Endothelial cell of umbilical vein (primary cell): ENCODE measurements around the gene NOD2. TPM values are rescaled to one million over a fixed set of nuclear protein-coding genes. Genes with fewer than 3 reads are reported as not detected.

Source experiments
- BruUV-seq: library from RNA; stranded (reverse); fragments of 400-500 nt; replicated peaks from 2 replicates; lab custom pipeline; 2021; lab: Mats Ljungman, UMichigan
- CTCF ChIA-PET: fragments of 300-600, 350-600 bp; sonication (Branson Sonifier 250); formaldehyde crosslinking; loops from one replicate; lab custom pipeline; 2021; ENCODE audit warnings: antibody characterized with exemption, inconsistent platforms; lab: Charles Lee
- POLR2A ChIA-PET: fragments of 300-600, 350-600 bp; sonication (Branson Sonifier 250); formaldehyde crosslinking; loops from one replicate; lab custom pipeline; 2021; ENCODE audit warnings: antibody characterized with exemption, inconsistent platforms; lab: Charles Lee
- DNase-seq: peaks from one replicate; pipeline ENCODE4 v3.0.0-alpha.2; 2011; ENCODE audit warnings: low read depth, low spot score
- FAIRE-seq: peaks from 2 replicates; lab custom pipeline; 2011; peaks lifted over from hg19 to GRCh38; lab: Jason Lieb, UNC
- H2AFZ ChIP-seq: 2 replicates; pipeline ENCODE4 v1.6.0; 2012; ENCODE audit warnings: low read depth, low read length, control low read depth, inconsistent platforms
- H3K27ac ChIP-seq: 2 replicates; pipeline ENCODE4 v1.5.1; 2011; ENCODE audit warnings: low read depth, mild to moderate bottlenecking, control low read depth, low read length, moderate library complexity; ENCODE audit not compliant: insufficient read depth
- H3K27me3 ChIP-seq, 2 experiments: 2 replicates each; pipeline versions ENCODE4 v1.6.0 to v1.6.1; 2011; ENCODE audit warnings: low read length in 2 of 2, mixed read lengths in 1 of 2; ENCODE audit not compliant: control insufficient read depth in 2 of 2, insufficient read depth in 2 of 2
- H3K36me3 ChIP-seq, 2 experiments: 2 replicates in 1 of 2; 3 replicates in 1 of 2; pipeline ENCODE4 v1.5.1; 2011; ENCODE audit warnings: low read length in 2 of 2, mild to moderate bottlenecking in 1 of 2, moderate library complexity in 1 of 2; ENCODE audit not compliant: control insufficient read depth in 2 of 2, insufficient read depth in 2 of 2; ENCODE audit errors: extremely low read depth in 1 of 2
- H3K4me1 ChIP-seq: 3 replicates; pipeline ENCODE4 v1.5.1; 2011; ENCODE audit warnings: mild to moderate bottlenecking, low read length; ENCODE audit not compliant: control insufficient read depth, insufficient read depth; ENCODE audit errors: extremely low read depth
- H3K4me2 ChIP-seq: 2 replicates; pipeline ENCODE4 v1.6.1; 2011; ENCODE audit warnings: low read length, control low read depth, mixed read lengths; ENCODE audit not compliant: insufficient read depth
- H3K4me3 ChIP-seq, 3 experiments: fragments of 200-600 bp in 1 of 3; sonication (generic), shearing (Covaris generic) in 1 of 3; replicated peaks in 1 of 3; 2 replicates each; pipeline ENCODE4 v1.5.1; 2011 to 2016; ENCODE audit warnings: control low read depth in 3 of 3, low read length in 3 of 3, mild to moderate bottlenecking in 2 of 3, inconsistent platforms in 1 of 3, low read depth in 1 of 3, moderate library complexity in 1 of 3; ENCODE audit not compliant: insufficient read depth in 1 of 3
- H3K79me2 ChIP-seq: 2 replicates; pipeline ENCODE4 v1.6.0; 2012; ENCODE audit warnings: low read length, inconsistent platforms; ENCODE audit not compliant: control insufficient read depth, insufficient read depth
- H3K9ac ChIP-seq: replicated peaks from 2 replicates; pipeline ENCODE3; 2011; ENCODE audit warnings: low read length, control low read depth; ENCODE audit not compliant: insufficient read depth; ENCODE audit errors: extremely low read depth
- H3K9me1 ChIP-seq: replicated peaks from 3 replicates; pipeline ENCODE4 v1.6.0; 2011; ENCODE audit warnings: mild to moderate bottlenecking, low read length; ENCODE audit not compliant: control insufficient read depth, insufficient read depth; ENCODE audit errors: extremely low read depth
- H3K9me3 ChIP-seq: replicated peaks from 2 replicates; pipeline ENCODE4 v1.5.1; 2012; ENCODE audit warnings: low read length, inconsistent platforms; ENCODE audit not compliant: control insufficient read depth, insufficient read depth
- H4K20me1 ChIP-seq: replicated peaks from 2 replicates; pipeline ENCODE3; 2011; ENCODE audit warnings: mild to moderate bottlenecking, low read length; ENCODE audit not compliant: control insufficient read depth, insufficient read depth; ENCODE audit errors: extremely low read depth
- EZH2 ChIP-seq: IDR thresholded peaks from 2 replicates; pipeline ENCODE4 v1.6.1; 2012; ENCODE audit warnings: borderline replicate concordance, low read depth, mild to moderate bottlenecking, moderate library complexity, low read length, inconsistent platforms; ENCODE audit not compliant: severe bottlenecking
- FOS ChIP-seq: IDR thresholded peaks from 2 replicates; pipeline ENCODE4 v1.6.1; 2011; ENCODE audit warnings: mild to moderate bottlenecking, low read length, moderate library complexity, borderline replicate concordance; ENCODE audit not compliant: insufficient read depth
- GATA2 ChIP-seq: IDR thresholded peaks from 2 replicates; pipeline ENCODE4 v1.7.0; 2011; ENCODE audit warnings: low read depth, mild to moderate bottlenecking, moderate library complexity, mixed read lengths, low read length; ENCODE audit not compliant: insufficient read length, insufficient read depth
- JUN ChIP-seq: IDR thresholded peaks from 2 replicates; pipeline ENCODE4 v1.6.1; 2011; ENCODE audit warnings: borderline replicate concordance, low read depth; ENCODE audit not compliant: insufficient read length, insufficient read depth
- MYC ChIP-seq: IDR thresholded peaks from one replicate; pipeline ENCODE4 v1.6.1; 2011; ENCODE audit warnings: mild to moderate bottlenecking, low read depth, low read length
- POLR2A ChIP-seq: IDR thresholded peaks from 2 replicates; pipeline ENCODE4 v1.6.1; 2012; ENCODE audit warnings: low read depth, mild to moderate bottlenecking, control low read depth, low read length
- POLR2AphosphoS5 ChIP-seq: IDR thresholded peaks from 2 replicates; pipeline ENCODE4 v1.6.1; 2012; ENCODE audit warnings: low read depth, mild to moderate bottlenecking, control low read depth, low read length, moderate library complexity; ENCODE audit not compliant: insufficient read depth
- dilution Hi-C: fragments of 300-500 bp; cut with MboI; formaldehyde crosslinking; loops from one replicate; pipeline ENCODE4 v1.15.0; 2019; ENCODE audit warnings: low sequenced_read_pairs; ENCODE audit not compliant: extremely low pct_ligation_motif_present
- intact Hi-C: fragments of 100-400 bp; cut with micrococcal nuclease; formaldehyde crosslinking; loops from one replicate; pipeline ENCODE4 v1.10.0; 2022
- polyA plus RNA-seq, 4 experiments: library from polyadenylated mRNA; depleted of rRNA in 3 of 4; stranded (reverse) in 3 of 4; unstranded in 1 of 4; fragments of >200 nt; gene quantifications; 2 replicates each; pipeline versions ENCODE4 v1.2.1 to v1.2.3, GENCODE V29; 2011 to 2012; ENCODE audit warnings: missing spikeins in 1 of 4
- total RNA-seq: library from RNA; stranded (reverse); gene quantifications from 2 replicates; pipeline ENCODE4 v1.2.3, GENCODE V29; 2021
- TF ChIP-seq, protein P1 (sequence below): IDR thresholded peaks from 2 replicates; pipeline ENCODE4 v1.6.1; 2011; ENCODE audit not compliant: insufficient read depth, insufficient read length
- TF ChIP-seq, protein P2 (sequence below), 2 donors: IDR thresholded peaks; 1 replicate in 1 of 2; 2 replicates in 1 of 2; pipeline ENCODE4 v1.5.1; 2011; ENCODE audit warnings: low read length in 2 of 2, mild to moderate bottlenecking in 2 of 2, moderate library complexity in 2 of 2, control low read depth in 1 of 2, inconsistent platforms in 1 of 2, low read depth in 1 of 2; ENCODE audit not compliant: insufficient read depth in 1 of 2; ENCODE audit errors: extremely low read depth in 1 of 2

Gene NOD2
- total and polyA plus RNA-seq, 2 donors (not counting 3 experiments of a cell fraction or from before 2014, with no cell fraction given), result 0.07 to 0.58 TPM

DNA sequence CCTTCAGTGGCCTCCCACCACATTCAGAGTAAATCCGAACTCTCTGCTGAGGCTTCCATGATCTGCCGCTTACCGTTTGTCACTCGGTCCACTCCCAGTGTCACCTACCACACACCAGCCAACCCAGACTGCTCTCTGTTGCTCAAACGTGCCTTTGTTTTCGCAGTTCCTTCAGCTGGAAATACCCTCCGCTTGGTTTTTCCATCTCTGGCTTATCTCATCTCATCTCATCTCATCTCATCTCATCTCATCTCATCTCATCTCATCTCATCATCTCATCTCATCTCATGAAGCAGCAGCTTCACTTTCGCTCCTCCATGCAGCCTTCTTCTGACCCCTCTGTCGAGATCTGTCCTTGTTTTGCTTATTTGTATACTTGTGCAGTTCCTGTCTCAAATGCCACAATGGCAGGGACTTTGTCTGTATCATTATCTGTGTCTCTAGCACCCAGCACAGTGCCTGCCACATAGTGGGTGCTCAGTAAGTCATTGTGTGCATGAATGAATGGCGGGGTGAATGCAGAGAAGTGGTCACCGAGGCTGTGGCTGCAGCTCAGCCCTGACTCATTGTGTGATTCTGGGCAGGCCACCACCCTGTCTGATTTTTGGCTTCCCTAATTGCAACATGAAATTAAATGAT lies 8.5 kb upstream of the NOD2 start:
- POLR2A ChIA-PET, result interaction anchor here (0.6 kb wide), 1 partner anchor 421 kb away, joined by 4 read pairs; no protein-coding TSS in a partner anchor
- no peaks in the 10 kb centered on the region for H3K4me1 ChIP-seq
- H3K4me2 ChIP-seq, result no peak overlapping the region
- H4K20me1 ChIP-seq, result no peaks in the 10 kb centered on the region
- intact Hi-C loops (no loop called here), dilution Hi-C loops (no loop called here)
- TF ChIP-seq MYC (no peak), POLR2A (no peak), FOS (no peak), EZH2 (no peak), GATA2 (no peak), JUN (no peak), POLR2AphosphoS5 (no peak)
- TF ChIP-seq, protein P1, sequence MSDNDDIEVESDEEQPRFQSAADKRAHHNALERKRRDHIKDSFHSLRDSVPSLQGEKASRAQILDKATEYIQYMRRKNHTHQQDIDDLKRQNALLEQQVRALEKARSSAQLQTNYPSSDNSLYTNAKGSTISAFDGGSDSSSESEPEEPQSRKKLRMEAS, result no peak
- TF ChIP-seq, protein P2, sequence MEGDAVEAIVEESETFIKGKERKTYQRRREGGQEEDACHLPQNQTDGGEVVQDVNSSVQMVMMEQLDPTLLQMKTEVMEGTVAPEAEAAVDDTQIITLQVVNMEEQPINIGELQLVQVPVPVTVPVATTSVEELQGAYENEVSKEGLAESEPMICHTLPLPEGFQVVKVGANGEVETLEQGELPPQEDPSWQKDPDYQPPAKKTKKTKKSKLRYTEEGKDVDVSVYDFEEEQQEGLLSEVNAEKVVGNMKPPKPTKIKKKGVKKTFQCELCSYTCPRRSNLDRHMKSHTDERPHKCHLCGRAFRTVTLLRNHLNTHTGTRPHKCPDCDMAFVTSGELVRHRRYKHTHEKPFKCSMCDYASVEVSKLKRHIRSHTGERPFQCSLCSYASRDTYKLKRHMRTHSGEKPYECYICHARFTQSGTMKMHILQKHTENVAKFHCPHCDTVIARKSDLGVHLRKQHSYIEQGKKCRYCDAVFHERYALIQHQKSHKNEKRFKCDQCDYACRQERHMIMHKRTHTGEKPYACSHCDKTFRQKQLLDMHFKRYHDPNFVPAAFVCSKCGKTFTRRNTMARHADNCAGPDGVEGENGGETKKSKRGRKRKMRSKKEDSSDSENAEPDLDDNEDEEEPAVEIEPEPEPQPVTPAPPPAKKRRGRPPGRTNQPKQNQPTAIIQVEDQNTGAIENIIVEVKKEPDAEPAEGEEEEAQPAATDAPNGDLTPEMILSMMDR (IDR thresholded peaks at IDR 0.05; ENCODE audit: extremely low read depth in 1 of 2, insufficient read depth in 1 of 2, low read depth in 1 of 2, low read length in 2 of 2), result no peak
- no peak for FAIRE-seq
- no peak for DNase-seq
- no peaks in the 10 kb centered on the region for H3K9me1 ChIP-seq
- H3K9ac ChIP-seq, result no peak overlapping the region
- CTCF ChIA-PET, result interaction anchor here (0.8 to 1.4 kb wide), 2 partner anchors 20 to 121 kb away, joined by 3 to 6 read pairs; no protein-coding TSS in a partner anchor
- H3K79me2 ChIP-seq, result no peaks in the 10 kb centered on the region
- H3K36me3 ChIP-seq, result no peaks in the 10 kb centered on the region
- no peak overlapping the region for H3K27ac ChIP-seq
- H3K9me3 ChIP-seq, result no peaks in the 10 kb centered on the region
- H3K4me3 ChIP-seq, result no peak overlapping the region
- no TSS peak for BruUV-seq
- no peaks in the 10 kb centered on the region for H3K27me3 ChIP-seq
- H2AFZ ChIP-seq, result no peak overlapping the region
